ENCODE measurements around the gene SUSD1.

DNA sequence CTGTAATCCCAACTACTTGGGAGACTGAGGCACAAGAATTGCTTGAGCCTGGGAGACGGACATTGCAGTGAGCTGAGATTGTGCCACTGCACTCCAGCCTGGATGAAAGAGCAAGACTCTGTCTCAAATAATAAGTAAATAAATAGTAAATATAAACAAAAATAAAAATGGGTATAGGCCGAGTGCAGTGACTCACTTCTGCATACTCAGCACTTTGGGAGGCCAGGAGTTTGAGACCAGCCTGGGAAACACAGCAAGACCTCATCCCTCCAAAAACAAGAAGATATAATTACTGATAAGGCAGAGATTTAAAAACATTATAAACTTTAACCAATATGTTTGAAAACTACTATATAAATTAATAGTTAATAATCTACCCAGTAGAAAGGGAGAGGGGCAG lies 37.8 kb upstream of the SUSD1 start:
- TF ChIP-seq FOXP2 (optimal IDR thresholded peaks at IDR 0.05; ENCODE audit: borderline replicate concordance, extremely low read depth, extremely low read length, insufficient read depth), result no peak
- TF ChIP-seq POLR2AphosphoS5 (IDR thresholded peaks at IDR 0.05; ENCODE audit: low read depth, low read length), result no peak
- no peak for TF ChIP-seq TAF1 (IDR thresholded peaks at IDR 0.05; ENCODE audit: borderline replicate concordance, insufficient read depth, low read length)
- no peak for TF ChIP-seq REST (IDR thresholded peaks at IDR 0.05; ENCODE audit: insufficient read depth in 1 of 2, low read depth in 2 of 2, low read length in 2 of 2)
- no peak for TF ChIP-seq SIN3A (IDR thresholded peaks at IDR 0.05; ENCODE audit: borderline replicate concordance, insufficient read depth, low read length)

All from PFSK-1 (cell line).